GM19025 (cell line): ENCODE measurements around the gene CHMP2A.
"Not testable (repeated sequence)": the region's sequence is repeated elsewhere in the genome, so short reads cannot be mapped to it uniquely, and the experiment has no call there.

Source experiments
- ATAC-seq: cut with Tn5 transposase; IDR thresholded peaks from one replicate; pipeline ENCODE4 v1.9.1; 2021; ENCODE audit warnings: mild to moderate bottlenecking, low read depth, moderate library complexity; ENCODE audit not compliant: unreplicated experiment

The CHMP2A gene

DNA sequence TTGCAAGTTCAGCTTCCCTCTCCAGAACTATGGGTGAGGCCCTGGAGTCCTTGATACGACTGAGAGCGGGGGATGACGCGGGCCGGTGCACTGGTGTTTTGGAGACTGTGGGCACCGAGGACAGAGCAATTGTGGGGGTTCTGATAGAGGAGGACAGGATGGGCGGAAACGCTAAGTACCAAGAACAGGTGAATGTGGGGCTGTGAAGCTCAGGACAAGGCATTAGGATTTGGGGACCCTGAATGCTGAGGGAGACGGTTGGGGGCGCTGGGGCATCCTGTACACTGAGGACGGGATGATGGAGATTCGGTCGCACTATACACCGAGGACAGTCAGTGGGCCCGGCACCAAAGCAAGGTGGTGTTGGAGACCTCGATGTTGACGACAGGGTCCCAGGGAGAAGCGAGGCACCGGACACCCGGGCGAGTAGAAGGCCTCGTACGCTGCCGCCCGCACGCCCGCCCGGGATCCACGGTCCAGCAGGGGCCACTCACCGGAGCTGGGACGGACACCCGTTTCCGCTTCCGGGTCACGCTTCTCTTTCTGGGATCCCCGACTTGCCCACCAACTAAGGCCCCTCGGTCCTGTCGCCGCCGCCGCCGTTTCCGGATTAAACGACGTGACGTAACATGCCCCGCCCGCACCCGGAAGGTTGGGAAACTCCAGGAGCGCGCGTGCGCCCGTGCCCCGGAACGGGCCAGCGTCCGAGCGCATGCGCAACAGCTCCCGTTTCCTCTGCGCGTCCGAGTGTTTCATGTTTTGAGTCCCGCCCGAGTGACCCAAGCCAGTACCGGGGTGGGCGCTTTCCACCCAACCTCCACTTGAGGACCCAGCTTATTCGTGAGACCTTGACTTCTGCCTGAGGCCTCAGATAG is at the start of gene CHMP2A:
Gene CHMP2A, minus strand, starts transcription at position 612 of the 875 bp plus-strand sequence. CDS start 893 bp downstream, outside the sequence.
- ATAC-seq: peak; percentile 22

DNA sequence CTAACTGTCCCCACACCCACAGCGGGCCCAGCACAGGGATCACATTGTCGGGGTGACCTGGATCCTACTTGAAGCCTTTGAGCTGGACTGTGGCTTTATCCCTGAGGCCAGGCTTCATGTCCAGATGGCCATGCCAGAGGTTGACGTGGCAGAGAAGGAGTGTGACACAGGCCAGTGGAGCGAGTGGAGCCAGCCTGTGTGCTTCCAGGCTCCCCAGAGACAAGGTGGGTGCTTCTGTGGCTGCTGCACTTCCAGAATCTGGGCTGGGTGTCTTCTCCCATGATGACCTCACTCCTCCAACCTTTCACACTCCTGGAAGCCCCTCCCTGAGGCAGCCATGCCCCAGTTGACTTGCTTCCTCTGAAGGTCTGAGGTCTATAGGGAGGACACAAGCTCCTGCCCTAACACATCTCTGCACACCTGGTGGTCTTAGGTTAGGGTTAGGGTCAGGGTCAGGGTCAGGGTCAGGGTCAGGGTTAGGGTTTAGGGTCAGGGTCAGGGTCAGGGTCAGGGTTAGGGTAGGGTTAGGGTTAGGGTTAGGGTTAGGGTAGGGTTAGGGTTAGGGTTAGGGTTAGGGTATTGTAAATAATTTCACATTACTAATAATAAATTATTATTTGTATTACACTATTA is 31.3 kb upstream of the CHMP2A start:
- no peak for ATAC-seq

DNA sequence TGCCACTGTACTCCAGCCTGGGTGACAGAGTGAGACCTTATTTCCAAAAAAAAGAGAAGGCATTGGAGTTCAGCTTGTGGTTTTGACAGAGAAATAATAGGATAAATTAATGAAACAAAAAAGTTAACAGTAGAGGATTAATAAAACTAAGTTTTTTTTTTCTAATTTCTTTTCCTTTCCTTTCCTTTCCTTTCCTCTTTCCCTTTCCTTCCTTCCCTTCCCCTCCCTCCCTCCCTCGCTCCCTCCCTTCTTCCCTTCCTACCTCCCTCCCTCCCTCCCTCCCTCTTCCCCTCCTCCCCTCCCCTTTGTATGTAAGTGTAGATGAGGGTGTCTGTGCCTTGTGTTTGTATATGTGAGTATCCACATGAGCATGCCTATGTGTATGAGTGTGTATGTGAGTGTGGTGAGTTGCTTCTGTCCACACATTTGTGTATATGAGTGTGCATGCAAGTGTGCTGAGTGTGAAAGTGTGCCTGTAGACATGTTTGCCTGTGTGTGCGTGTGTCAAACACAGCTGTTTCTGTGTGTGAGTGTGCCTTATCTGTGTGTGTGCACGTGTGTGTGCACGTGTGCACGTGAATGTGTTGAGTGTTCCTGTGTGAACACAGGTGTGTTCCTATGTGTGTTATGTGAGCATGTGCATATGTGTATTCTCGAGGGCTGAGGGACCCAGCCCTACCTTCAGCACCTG is 30.7 kb upstream of the CHMP2A start:
- no peak for ATAC-seq

DNA sequence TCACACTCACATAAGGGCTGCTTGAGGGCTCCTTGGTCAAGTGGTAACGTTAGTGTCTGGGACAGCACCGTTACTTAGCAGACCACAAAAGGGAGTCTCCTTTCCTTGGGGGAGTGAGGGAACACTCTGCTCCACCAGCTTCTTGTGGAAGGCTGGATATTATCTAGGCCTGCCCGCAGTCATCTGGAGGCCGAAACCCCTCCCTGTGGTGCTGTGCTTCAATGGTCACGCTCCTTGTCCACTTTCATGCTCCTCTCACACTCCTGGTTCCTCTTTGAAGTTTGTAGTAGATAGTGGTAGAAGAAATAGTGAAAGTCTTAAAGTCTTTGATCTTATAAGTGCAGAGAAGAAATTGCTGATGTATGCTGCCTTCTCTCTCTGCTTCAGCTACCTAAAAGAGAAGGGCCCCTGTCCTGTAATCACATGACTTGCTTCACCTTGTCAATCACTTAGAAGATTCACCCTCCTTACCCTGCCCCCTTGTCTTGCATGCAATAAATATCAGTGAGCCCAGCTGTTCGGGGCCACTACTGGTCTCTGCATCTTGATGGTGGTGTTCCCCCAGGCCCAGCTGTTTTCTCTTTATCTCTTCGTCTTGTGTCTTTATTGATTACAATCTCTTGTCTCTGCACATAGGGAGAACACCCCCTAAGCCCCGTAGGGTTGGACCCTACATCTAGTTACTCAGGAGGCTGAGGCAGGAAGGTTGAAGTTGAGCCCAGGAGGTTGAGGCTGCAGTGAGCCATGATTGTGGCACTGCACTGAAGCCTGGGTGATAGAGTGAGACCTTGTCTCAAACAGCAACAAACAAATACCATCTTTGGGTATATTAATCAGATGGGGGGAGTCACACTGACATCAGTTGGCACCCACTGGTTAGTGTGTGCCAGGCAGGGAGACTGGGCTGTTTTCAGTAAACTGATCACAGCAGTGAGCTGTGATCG is 29.9 kb upstream of the CHMP2A start:
- no peak for ATAC-seq

DNA sequence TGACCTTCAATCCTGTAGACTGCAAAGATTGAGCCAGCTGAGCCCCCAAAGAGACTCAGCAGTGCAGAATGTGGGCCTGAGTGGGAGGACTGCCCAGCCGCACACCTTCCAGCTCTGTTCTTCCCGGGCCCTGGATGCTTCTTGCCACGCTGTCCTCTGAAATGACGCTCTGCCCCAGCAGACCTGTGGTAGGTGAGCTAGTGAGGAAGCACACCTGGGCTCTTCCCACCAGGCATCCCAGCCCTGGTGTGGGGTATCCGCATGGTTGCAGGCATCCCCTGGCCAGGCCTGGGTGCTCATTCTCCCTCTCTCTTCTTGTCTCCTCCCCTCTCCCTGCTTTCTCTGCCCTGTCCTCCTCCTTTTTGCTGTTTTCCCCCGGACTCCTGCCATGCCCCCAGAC is 28.1 kb upstream of the CHMP2A start:
- no peak for ATAC-seq

DNA sequence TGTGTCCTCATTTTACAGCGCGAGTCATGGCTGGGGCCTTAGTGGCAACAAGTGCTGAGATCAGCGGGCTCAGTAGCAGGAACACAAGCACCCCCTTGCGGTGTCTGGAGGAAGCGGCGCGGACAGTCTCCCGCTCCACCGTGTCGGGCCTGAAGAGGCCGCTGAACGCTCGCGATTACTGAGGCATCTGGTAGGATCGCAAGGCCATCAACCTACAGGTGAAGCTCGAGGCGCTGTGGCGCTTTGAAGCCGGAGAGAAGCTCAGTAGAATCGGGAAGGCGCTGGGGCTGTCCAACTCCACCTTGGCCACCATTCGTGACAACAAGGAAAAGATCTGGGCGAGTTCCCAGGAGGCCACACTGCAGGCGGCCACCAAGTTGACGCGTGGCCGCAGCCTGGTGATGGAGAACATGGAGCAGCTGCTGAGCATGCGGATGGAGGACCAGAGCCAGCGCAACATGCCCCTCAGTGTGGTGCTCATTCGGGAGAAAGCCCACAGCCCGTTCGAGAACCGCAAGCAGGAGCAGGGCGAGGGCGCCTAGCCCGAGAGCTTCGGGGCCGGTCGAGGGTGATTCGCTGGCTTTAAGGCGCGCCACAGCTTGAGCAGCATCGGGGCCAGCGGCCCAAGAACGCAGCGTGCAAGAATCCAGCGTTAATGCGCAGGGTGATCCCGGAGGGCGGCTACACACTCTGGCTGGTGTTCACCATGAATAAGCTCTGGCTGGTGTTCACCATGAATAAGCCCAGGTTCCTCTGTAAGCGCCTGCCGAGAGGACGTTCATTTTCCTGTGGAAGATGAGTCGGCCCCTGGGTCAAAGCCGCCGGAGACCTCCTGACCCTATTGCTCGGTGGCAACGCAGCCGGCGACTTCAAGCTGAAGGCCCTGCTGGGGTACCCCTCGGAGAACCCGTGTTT is 26.6 kb upstream of the CHMP2A start:
- no peak for ATAC-seq

DNA sequence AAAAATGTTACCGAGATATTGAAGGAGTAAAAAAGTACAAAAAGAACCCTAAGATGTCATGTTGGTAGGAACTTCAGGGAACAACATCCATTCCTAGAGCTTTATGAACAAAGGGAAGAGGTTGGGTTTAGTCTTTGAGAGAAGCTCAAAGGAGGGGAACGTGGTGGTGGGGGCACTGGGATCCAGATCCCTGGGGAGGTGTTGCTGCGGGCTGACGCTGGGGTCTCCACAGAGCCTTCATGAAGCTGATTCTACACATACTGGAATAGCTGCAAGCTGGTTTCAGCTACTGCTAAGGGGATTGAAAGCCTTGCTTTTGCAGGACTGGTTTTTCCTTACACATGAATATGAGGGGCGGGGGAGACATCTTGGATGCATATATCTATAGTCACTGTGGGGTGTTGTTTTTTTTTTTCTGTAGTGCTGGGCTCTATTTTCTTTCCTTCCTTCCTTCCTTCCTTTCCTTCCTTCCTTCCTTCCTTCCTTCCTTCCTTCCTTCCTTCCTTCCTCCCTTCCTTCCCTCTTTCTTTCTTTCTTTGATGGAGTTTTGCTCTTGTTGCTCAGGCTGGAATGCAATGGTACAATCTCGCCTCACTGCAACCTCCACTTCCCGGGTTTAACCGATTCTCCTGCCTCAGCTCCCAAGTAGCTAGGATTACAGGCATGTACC is 24.7 kb upstream of the CHMP2A start:
- ATAC-seq: no peak

DNA sequence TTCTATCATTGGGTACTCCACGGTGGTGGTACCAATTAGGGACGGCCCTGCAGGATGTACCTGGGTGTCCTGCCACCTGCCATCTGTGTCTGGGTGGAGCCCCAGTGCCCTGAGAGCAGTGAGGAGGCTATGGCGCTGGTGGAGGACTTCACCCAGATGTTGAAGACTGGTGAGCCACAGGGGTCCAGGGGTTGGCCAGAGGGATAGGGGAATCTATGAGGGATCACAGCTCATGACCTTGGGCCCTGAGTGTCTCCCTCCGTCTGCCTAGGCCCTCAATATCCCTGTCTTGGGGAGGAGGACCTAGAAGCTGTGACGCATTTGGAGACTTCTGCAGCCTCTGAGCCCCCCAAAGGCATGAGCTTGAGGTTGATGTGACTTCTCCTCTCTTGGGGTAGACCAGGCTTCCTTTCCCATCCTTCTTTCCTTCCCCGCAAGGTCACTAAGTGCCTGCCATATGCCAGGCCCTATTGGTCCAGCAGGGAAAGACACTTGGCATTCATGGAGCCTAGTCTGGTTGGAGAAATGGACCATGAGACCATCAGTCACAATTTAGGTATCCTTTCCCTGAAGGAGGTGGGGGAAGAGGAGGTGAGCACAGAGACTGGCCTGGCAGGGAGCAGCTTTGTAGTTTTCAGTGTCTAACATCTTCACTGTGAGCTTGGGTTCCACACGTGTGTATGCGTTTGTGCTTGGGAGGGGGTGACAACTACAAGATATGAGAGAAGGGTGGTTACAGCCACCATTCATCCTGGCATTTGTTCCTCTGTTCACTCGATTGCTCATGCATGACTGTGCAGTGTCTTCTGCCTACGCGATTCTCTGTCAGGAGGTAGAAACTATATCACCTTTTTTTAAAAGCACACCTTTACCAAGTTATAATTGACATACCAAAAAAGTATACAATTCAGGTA is 23.4 kb upstream of the CHMP2A start:
- no peak for ATAC-seq

DNA sequence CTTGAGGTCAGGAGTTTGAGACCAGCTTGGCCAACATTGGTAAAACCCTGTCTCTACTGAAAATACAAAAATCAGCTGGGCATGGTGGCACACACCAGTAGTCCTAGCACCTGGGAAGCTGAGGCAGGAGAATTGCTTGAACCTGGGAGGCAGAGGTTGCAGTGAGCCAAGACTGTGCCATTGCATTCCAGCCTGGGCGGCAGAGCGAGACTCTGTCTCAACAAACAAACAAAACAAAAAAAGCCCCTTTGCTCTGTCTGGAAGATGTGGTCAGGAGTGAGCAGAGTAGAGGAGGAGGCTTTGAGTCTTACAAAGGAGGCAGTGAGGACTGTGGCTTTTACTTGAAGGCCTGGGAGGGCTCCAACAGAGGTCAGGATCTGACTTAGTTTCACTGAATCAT is 22.7 kb upstream of the CHMP2A start:
- not testable (repeated sequence) for ATAC-seq

DNA sequence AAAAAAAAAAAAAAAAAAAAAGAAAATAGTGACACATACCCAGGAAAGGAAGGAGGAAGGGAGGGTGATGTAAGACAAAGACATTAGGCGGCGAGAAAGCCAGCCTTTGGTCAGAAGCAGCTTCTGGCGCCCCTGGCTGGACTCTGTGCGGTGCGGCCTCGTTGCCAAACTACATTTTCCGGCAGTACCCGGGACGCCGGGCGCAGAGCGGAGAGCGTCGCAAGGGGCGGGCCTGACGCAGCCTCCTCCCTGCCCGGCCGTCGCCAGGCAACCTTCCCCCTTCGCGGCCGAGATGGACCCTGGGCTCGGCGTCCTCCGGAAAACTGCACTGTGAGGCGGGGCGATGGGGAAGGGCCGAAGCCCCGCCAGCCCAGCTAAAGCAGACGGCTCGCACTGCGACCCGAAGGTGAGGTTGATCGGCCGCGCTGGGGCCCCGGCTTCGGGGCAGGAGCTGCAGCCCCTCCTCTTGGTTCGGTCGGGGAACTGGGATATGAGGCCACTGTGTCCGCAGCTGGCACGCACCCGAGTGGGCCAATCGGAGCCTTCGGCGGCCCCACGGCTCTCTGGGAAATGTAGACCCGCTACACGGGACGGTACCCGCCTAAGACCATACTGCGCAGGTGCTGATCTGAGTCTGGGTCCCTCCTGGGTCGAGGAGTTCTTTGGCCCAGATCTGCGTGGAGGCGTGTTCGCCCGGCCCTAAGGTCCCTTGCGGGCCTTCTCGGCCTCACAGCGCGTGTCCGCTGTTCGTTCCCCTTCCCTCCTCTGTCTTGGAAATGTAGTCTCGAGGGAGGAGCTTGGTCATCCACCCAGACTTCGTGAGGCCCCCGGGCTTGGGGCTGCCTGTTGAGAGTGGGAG is 20.5 kb upstream of the CHMP2A start:
- ATAC-seq: peak; percentile 41

DNA sequence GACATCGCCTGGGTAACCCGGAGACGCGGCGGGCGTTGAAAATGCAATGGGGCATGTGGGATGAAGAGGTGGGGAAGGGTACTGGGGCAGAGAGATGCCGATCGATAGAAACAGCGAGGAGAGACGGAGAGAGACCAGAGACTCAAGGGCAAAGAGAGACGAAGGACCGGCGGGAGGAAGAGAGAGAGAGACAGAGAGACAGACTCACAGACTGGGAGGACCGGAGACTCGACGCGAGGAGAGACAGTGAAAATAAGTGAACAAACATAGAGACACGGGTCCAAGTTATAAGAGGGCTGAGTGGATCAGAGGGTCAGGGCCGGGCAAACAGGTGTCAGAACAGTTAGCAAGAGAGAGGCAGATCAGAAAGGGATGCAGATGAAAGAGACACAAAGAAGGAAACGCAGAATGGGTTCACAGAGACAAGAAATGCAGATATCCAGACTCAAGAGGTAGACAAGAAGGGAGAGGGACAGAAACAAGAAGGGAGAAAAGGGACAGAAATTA is 18.8 kb upstream of the CHMP2A start:
- no peak for ATAC-seq

DNA sequence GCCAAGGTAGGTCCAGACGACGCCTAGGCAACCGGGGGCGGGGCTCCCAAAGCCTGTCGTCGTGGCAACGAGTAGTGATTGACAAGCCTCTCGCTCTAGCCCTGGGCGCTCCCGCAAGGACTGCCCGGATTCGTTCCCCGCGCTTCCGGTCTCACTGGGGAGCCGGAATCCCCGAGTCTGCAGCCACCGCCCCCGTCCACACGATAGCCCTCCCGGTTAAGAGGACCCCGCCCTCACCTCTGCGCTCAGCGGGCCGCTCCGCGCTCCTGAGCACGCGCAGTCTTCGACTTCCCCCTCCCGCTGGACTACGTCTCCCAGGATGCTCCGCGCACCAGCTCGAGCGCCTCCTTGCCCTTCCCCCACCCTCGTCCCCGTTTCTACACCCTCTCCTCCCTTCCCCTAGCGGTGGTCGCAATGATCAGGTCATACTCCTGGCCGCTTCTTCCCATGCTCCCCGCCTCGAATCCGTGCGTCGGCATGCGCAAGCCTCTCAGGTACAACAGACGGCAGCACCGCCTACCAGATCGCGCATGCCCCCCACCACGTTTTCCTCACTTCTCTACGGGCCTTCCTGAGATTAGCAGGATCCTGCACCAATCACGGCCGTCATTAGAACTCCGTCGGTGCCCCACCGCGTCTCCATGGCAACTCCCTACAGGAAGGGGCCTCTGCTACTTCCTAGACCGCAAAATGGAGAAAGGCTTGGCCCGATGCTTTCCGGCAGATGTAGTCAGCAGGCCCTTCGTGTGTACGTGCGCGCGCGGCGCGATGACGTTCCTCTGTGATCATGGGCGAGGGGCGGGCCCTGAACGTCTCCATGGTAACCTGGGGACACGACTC is 18.1 kb upstream of the CHMP2A start, which contains the start of gene MZF1:
Gene MZF1, minus strand, starts transcription at position 518 of the 840 bp plus-strand sequence. CDS start 1,946 bp downstream, outside the sequence.
- peak; percentile 54 for ATAC-seq

DNA sequence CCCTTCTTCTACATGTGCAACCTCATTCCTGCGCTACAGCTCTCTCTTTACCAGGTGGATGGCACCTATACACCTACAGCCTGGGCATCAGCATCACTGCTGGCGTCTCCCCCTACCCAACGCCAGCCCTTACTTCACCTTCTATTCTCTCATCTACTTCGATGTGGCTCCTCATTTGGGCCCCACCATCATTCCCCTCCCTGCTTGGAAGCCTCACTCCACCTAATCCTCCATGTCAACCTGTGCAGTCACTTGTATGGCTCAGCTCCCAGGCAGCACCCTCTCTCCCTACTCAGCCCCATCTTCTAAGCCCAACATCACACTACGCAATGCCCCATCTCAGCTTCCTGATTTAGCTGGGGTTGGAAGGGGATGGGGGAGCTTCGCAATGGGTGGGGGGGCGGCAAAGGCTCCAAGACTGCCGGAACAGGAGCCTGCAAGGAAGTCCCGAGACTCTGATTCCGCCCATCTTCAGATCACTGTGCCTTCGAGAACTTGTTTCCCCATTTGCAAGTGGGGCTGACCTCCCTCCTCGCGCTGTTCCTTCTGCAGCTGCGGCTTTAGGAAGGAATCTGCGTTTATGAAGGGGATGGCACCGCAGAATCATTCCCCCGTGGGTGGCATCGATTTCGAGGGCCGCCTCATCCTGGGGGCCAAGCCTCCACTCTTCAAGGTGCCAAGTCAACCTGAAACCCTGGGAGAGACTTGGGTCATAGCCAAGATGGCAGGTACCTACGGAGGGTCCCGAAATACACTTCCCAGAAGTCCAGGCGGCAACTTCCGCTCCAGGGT is 17.3 kb upstream of the CHMP2A start:
- ATAC-seq: no peak

DNA sequence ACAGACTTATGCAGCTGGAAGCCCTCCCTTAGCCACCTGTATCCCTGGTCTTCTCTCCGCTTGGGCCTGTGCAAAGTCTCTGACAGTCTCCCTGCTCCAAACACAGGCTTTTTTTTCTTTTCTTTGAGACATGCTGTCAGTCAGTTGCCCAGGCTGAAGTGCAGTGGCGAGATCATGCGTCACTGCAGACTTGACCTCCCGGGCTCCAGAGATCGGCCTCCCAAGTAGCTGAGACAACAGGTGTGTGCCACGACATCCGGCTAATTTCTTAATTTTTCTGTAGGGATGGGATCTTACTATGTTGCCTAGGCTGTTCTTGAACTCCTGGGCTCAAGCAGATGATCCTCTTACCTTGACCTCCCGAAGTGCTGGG is 16.7 kb upstream of the CHMP2A start:
- ATAC-seq: no peak
